Activated CD8-positive, alpha-beta memory T cell treated with anti-CD3 and anti-CD28 coated beads for 48 hours (primary cell): ENCODE data around the gene PITPNM3.

Experiments used
- DNase-seq, 3 experiments: peaks; one replicate each; pipeline ENCODE4 v3.0.0-alpha.2; 2020; ENCODE audit warnings: low read depth in 2 of 3, low spot score in 2 of 3

Gene PITPNM3

GRCh38 chr17:6413065-6413464 lies 143.3 kb downstream of the PITPNM3 start:
- DNase-seq = no peak

DNA sequence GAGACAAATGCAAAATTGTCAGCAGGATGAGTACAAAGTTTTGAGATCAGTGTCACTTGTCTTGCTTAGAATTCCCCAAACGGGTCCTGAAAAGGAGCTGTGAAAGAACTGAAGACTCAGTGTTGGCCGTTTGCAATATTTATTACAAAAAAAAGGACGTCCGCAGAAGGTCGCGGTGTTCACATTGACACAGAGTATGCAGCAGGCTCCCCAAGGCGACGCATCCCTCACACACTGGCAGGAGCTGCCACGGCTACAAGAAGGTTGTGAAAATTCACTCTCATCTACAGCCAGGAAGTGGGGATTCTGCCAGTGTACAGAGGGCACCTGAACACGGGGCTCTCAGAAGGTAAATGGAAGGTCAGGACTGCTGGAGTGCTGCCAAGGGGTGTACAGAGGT lies 147.6 kb downstream of the PITPNM3 start:
- DNase-seq = no peak

- no peak for DNase-seq
Observed at GRCh38 chr17:6408276-6408675, 148.1 kb downstream of the PITPNM3 start.

- DNase-seq = no peak
Observed at GRCh38 chr17:6402258-6402657, 154.1 kb downstream of the PITPNM3 start.
